ENCODE results near the gene NUAK2.

Gene NUAK2

GRCh38 chr1:205284420-205285144, 37.0 kb downstream of the NUAK2 start (continued):
- no peak; the same call in 1 of the 2 replicates for TF ChIP-seq CTCF (tag by site-specific recombination; IDR thresholded peaks at IDR 0.05)
- TF ChIP-seq ZNF19 (tag by site-specific recombination; IDR thresholded peaks at IDR 0.05; ENCODE audit: low read depth), result no peak
- TF ChIP-seq ATF2 (tag by site-specific recombination; IDR thresholded peaks at IDR 0.05; ENCODE audit: low read depth), result no peak
- TF ChIP-seq SP3 (tag by site-specific recombination; IDR thresholded peaks at IDR 0.05), result no peak
- no peak for TF ChIP-seq ZNF548 (tag by site-specific recombination; IDR thresholded peaks at IDR 0.05)
- no peak for TF ChIP-seq ZBTB10 (tag by site-specific recombination; IDR thresholded peaks at IDR 0.05)
- no peak for TF ChIP-seq ZNF292 (tag by site-specific recombination; IDR thresholded peaks at IDR 0.05; ENCODE audit: borderline replicate concordance, low read depth)
- TF ChIP-seq ZNF335 (tag by site-specific recombination; conservative IDR thresholded peaks at IDR 0.05), result no peak; the same call in 1 of the 2 replicates
- TF ChIP-seq ZBTB1 (tag by site-specific recombination; IDR thresholded peaks at IDR 0.05), result no peak
- no peak for TF ChIP-seq ZBTB6 (tag by site-specific recombination; IDR thresholded peaks at IDR 0.05)
- no peak for TF ChIP-seq ZNF2 (tag by site-specific recombination; IDR thresholded peaks at IDR 0.05)
- no peak for TF ChIP-seq ZNF132 (tag by site-specific recombination; IDR thresholded peaks at IDR 0.05; ENCODE audit: borderline replicate concordance)
- no peak for TF ChIP-seq REPIN1 (tag by site-specific recombination; IDR thresholded peaks at IDR 0.05; ENCODE audit: low read depth)
- no peak for TF ChIP-seq ZNF266 (tag by site-specific recombination; IDR thresholded peaks at IDR 0.05; ENCODE audit: low read depth)
- no peak for TF ChIP-seq ZSCAN23 (tag by site-specific recombination; IDR thresholded peaks at IDR 0.05)
- TF ChIP-seq ZNF423 (tag by site-specific recombination; IDR thresholded peaks at IDR 0.05), result no peak
- TF ChIP-seq ZNF837 (tag by site-specific recombination; IDR thresholded peaks at IDR 0.05), result no peak
- no peak; the same call in 1 of the 2 replicates for TF ChIP-seq ZNF660 (tag by site-specific recombination; IDR thresholded peaks at IDR 0.05)
- TF ChIP-seq ZNF133 (tag by site-specific recombination; IDR thresholded peaks at IDR 0.05), result no peak
- peak; percentile 73 for TF ChIP-seq PATZ1 (tag by site-specific recombination; IDR thresholded peaks at IDR 0.05)
- no peak for TF ChIP-seq ELK4 (IDR thresholded peaks at IDR 0.05; ENCODE audit: borderline replicate concordance, low read depth, low read length)
- no peak for TF ChIP-seq ZNF24 (tag by site-specific recombination; IDR thresholded peaks at IDR 0.05)
- TF ChIP-seq ZFP69B (tag by site-specific recombination; IDR thresholded peaks at IDR 0.05), result no peak
- peak; percentile 32; the same call in 1 of the 2 replicates for TF ChIP-seq PRDM10 (tag by site-specific recombination; IDR thresholded peaks at IDR 0.05)
